ENCODE results near the gene RANBP10.

The RANBP10 gene

GRCh38 chr16:67734731-67735201, 71.6 kb downstream of the RANBP10 start:
- no peak for DNase-seq

- DNase-seq = no peak
Observed at GRCh38 chr16:67733734-67734470, 72.5 kb downstream of the RANBP10 start.

- DNase-seq = no peak
Observed at GRCh38 chr16:67731753-67732095, 74.6 kb downstream of the RANBP10 start.

- no peak for DNase-seq
Observed at GRCh38 chr16:67731071-67731752, 75.1 kb downstream of the RANBP10 start.

- DNase-seq = no peak
Observed at GRCh38 chr16:67730326-67730725, 76.0 kb downstream of the RANBP10 start.

- no peak for DNase-seq
Observed at GRCh38 chr16:67729636-67730248, 76.6 kb downstream of the RANBP10 start.

GRCh38 chr16:67727521-67728485, 78.6 kb downstream of the RANBP10 start:
- no peak for DNase-seq

- DNase-seq = no peak
Observed at GRCh38 chr16:67726106-67727034, 80.0 kb downstream of the RANBP10 start.

- no peak for DNase-seq
Observed at GRCh38 chr16:67723911-67724305, 82.5 kb downstream of the RANBP10 start.

- no peak for DNase-seq
Observed at GRCh38 chr16:67723151-67723910, 83.0 kb downstream of the RANBP10 start.

- no peak for DNase-seq
Observed at GRCh38 chr16:67720236-67720635, 86.1 kb downstream of the RANBP10 start.

- DNase-seq = peak; percentile 63
Observed at GRCh38 chr16:67719778-67720144, 86.6 kb downstream of the RANBP10 start.

- DNase-seq = peak; percentile 91
Observed at GRCh38 chr16:67719048-67719777, 87.1 kb downstream of the RANBP10 start, which contains the start of gene GFOD2. TSS of gene GFOD2 (minus strand) at chr16:67719316. CDS start at chr16:67685715, 33,601 bp downstream.

GRCh38 chr16:67718668-67719047, 87.7 kb downstream of the RANBP10 start:
- DNase-seq = peak; percentile 38

- peak; percentile 7 for DNase-seq
Observed at GRCh38 chr16:67716097-67716496, 90.3 kb downstream of the RANBP10 start.

- no peak for DNase-seq
Observed at GRCh38 chr16:67714522-67714921, 91.8 kb downstream of the RANBP10 start.

GRCh38 chr16:67713647-67714273, 92.6 kb downstream of the RANBP10 start:
- DNase-seq = no peak

- DNase-seq = no peak
Observed at GRCh38 chr16:67710607-67711006, 95.8 kb downstream of the RANBP10 start.

- DNase-seq = no peak
Observed at GRCh38 chr16:67709050-67709449, 97.3 kb downstream of the RANBP10 start.

GRCh38 chr16:67708368-67708771, 98.0 kb downstream of the RANBP10 start:
- DNase-seq = no peak

All from DMS53 (cell line).